ENCODE results near the gene ADGRL2.

ADGRL2 gene

DNA sequence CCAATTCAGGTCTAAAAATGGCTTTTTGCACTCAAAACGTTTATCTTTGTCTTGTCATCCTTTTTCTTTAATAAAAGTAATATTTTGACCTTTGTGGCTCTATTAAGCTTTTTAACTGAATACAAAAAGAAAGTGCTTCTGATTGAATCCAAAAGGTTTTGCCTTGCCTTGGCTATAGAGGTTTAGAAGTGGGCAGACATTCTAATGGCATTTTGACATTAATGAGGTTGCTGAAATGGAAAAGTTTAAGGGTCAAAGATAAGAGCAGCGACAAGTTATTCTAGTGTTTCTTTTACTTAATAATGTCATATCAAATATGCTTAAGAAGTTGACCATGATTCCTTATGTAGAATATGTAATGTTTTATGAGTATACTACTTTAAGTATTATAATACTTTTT lies 120.2 kb downstream of the ADGRL2 start:
- Histone ChIP-seq H3K36me3 (replicated peaks) (no peaks in the 10 kb centered on the region), H3K4me3 (ENCODE audit: low read depth, low read length) (no peak overlapping the region), H3K27me3 (replicated peaks) (no peaks in the 10 kb centered on the region), H3K27ac (peak overlapping the region; percentile 1)
- TF ChIP-seq, protein P1, sequence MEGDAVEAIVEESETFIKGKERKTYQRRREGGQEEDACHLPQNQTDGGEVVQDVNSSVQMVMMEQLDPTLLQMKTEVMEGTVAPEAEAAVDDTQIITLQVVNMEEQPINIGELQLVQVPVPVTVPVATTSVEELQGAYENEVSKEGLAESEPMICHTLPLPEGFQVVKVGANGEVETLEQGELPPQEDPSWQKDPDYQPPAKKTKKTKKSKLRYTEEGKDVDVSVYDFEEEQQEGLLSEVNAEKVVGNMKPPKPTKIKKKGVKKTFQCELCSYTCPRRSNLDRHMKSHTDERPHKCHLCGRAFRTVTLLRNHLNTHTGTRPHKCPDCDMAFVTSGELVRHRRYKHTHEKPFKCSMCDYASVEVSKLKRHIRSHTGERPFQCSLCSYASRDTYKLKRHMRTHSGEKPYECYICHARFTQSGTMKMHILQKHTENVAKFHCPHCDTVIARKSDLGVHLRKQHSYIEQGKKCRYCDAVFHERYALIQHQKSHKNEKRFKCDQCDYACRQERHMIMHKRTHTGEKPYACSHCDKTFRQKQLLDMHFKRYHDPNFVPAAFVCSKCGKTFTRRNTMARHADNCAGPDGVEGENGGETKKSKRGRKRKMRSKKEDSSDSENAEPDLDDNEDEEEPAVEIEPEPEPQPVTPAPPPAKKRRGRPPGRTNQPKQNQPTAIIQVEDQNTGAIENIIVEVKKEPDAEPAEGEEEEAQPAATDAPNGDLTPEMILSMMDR (IDR thresholded peaks at IDR 0.05; ENCODE audit: low read depth, low read length, missing control alignments) = no peak
- no peak for DNase-seq
- in situ Hi-C loops (cut with HindIII; ENCODE audit: low pct_ligation_motif_present, low sequenced_read_pairs) = no loop called here

DNA sequence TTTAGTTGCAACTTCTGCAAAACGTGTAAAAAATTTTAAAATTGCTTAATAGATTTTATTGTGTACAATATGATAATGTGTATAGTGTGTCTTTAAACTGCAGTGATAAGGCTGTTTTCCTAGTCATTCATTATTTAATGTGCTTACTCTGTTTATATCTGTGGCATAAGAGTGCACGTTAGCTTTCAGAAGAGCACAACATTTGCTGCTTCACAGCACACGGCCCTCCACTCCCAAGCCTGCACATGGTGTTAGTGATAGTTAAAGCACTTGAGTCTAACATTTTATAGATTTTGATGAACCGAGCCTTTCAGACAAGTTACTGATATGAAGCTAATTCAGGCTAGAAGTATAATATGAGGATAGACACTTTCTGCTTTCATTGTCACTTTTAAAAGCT lies 120.6 kb downstream of the ADGRL2 start:
- no peak for DNase-seq
- H3K36me3 ChIP-seq (replicated peaks) = no peaks in the 10 kb centered on the region
- H3K27me3 ChIP-seq (replicated peaks) = no peaks in the 10 kb centered on the region
- TF ChIP-seq, protein P1 (IDR thresholded peaks at IDR 0.05; ENCODE audit: low read depth, low read length, missing control alignments) = no peak
- no peak overlapping the region for H3K27ac ChIP-seq
- H3K4me3 ChIP-seq (ENCODE audit: low read depth, low read length) = no peak overlapping the region
- in situ Hi-C loops (cut with HindIII; ENCODE audit: low pct_ligation_motif_present, low sequenced_read_pairs) = no loop called here

DNA sequence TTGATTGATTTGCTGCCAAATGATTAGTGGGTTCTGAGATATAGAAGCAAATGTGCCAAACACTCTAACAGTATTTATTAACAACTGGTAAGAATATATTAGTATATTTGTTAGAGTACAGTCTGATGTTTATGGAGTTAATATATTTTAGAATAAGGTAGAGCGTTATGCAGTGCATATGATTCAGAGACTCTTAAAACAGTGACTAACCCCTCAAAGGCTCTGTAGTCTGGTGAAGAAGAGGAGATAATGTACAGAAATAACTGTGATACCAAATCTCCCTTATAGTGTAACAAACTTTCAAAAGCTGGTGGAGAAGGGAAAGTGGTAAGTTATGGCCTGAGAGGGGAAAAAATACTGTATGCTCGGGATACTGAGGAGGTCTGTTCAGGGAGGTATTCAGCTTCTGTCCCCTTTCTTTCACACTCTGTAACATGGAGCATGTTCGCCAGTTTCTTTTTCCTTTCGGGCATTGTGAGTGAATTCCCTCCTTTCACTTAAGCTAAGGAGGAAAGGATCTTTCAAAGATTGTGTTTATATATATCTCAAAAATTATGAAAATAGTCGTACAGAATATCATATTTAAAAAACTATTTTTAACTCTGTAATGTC lies 121.2 kb downstream of the ADGRL2 start:
- no peaks in the 10 kb centered on the region for H3K27me3 ChIP-seq (replicated peaks)
- no peak for DNase-seq
- in situ Hi-C loops (cut with HindIII; ENCODE audit: low pct_ligation_motif_present, low sequenced_read_pairs) = no loop called here
- TF ChIP-seq, protein P1 (IDR thresholded peaks at IDR 0.05; ENCODE audit: low read depth, low read length, missing control alignments) = no peak
- H3K4me3 ChIP-seq (ENCODE audit: low read depth, low read length) = no peak overlapping the region
- peak overlapping the region; percentile 11 for H3K27ac ChIP-seq
- no peaks in the 10 kb centered on the region for H3K36me3 ChIP-seq (replicated peaks)

DNA sequence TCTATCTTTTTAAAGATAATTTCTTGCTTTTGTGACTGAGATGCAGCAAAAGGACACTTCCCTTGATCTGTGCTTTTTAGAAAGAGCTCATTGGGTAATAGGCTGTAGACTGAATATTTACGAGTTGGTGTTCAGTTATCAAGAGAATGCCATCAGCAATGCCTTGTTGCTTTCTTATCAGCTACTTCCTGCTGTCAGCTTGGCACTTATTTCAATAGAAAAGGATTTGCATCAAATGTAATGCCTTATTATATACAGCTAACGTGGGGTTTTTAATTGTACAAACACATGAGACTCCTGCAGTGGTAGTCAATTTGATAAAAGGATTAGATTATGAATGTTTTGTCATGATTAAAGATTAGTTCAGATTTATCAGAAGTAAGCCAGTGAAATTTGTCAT lies 122.2 kb downstream of the ADGRL2 start:
- DNase-seq = no peak
- Histone ChIP-seq H3K27me3 (replicated peaks) (no peaks in the 10 kb centered on the region), H3K36me3 (replicated peaks) (no peaks in the 10 kb centered on the region), H3K4me3 (ENCODE audit: low read depth, low read length) (no peak overlapping the region), H3K27ac (no peak overlapping the region)
- in situ Hi-C loops (cut with HindIII; ENCODE audit: low pct_ligation_motif_present, low sequenced_read_pairs) = no loop called here
- TF ChIP-seq, protein P1 (IDR thresholded peaks at IDR 0.05; ENCODE audit: low read depth, low read length, missing control alignments) = no peak

DNA sequence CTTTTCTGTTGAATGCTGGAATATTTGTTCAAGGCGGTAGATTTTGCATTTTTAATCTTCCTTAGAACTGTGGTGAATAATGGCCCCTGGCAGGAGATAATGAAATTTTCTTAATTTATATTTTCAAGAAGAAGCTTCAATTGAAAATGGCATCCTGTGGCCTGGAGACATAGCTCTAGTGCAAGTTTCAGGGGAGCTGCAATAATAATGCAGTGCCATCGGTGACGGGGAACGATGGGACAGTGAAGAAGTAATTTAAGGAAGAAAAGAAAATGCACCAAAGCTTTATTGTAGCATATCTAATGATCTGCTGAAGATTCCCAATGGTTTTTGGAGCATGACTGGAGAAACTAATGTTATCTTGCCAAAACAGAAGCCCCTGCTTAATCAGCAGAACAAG lies 128.4 kb downstream of the ADGRL2 start:
- no peak overlapping the region for H3K27ac ChIP-seq
- no peak overlapping the region for H3K4me3 ChIP-seq (ENCODE audit: low read depth, low read length)
- TF ChIP-seq, protein P1 (IDR thresholded peaks at IDR 0.05; ENCODE audit: low read depth, low read length, missing control alignments) = no peak
- DNase-seq = no peak
- in situ Hi-C loops (cut with HindIII; ENCODE audit: low pct_ligation_motif_present, low sequenced_read_pairs) = no loop called here
- no peaks in the 10 kb centered on the region for H3K36me3 ChIP-seq (replicated peaks)
- H3K27me3 ChIP-seq (replicated peaks) = no peaks in the 10 kb centered on the region

DNA sequence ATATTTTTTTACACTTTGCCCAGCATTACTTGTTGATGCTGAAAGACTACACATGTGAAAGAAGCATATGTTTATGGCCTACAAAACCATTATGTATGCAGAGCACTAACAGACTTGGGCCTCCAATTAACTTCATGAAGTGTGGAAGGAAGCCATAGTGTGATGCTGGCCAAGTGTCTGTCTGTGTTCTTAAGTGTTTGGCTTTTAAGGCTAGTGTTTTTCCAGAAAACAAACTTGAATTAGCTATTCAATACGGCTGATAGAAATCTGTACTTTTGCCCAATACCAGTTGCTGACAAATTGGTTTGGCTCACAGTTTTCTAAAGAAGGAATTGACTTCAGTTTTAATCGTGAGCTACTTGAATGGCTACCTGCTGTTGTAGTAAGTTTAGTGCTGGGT lies 136.1 kb downstream of the ADGRL2 start:
- Histone ChIP-seq H3K27me3 (replicated peaks) (no peaks in the 10 kb centered on the region), H3K4me3 (ENCODE audit: low read depth, low read length) (no peak overlapping the region), H3K36me3 (replicated peaks) (no peaks in the 10 kb centered on the region), H3K27ac (no peak overlapping the region)
- DNase-seq = no peak
- in situ Hi-C loops (cut with HindIII; ENCODE audit: low pct_ligation_motif_present, low sequenced_read_pairs) = no loop called here
- TF ChIP-seq, protein P1 (IDR thresholded peaks at IDR 0.05; ENCODE audit: low read depth, low read length, missing control alignments) = no peak

Measured in brain microvascular endothelial cell (primary cell).